ENCODE data around the gene VPS33A. TPM values are rescaled to one million over a fixed set of nuclear protein-coding genes. Genes with fewer than 3 reads are reported as not detected.

The VPS33A gene
- polyA plus RNA-seq, 2 of the 4 experiments (the other 2 are of a cell fraction): 19.9 to 32.4 TPM

DNA sequence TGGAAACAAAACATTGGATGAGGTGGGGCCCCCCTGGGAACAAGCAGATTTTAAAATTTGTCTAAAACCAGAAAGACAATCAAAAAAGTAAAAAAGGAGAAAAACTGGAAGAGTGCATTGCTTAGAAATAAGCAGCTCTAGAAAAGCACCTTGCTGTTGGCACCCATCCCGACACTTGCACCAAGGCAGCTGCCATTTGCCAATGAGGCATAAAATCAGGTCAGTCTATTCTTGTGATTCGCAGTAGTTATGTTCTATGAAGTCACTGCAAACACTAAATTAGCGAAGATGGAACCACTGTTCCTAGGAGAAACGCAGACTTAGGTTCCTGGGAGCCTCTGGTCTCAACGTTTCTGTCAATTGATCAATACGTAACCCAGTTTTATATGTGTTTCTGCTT is 16.2 kb downstream of the VPS33A start:
- POLR2A ChIA-PET: no interaction called here
- Histone ChIP-seq H3K4me2 (no peak overlapping the region), H3K4me1 (no peaks in the 10 kb centered on the region), H3K27ac (no peak overlapping the region), H3K4me3 (no peak overlapping the region), H3K9me3 (no peaks in the 10 kb centered on the region)
- ATAC-seq (no peak), FAIRE-seq (no peak), DNase-seq (ENCODE audit: low read depth in 1 of 2, low spot score in 1 of 2) (no peak)
- TF ChIP-seq NPAS2 (CRISPR knock-in tag; IDR thresholded peaks at IDR 0.05; ENCODE audit: borderline replicate concordance): no peak
- TF ChIP-seq, protein P1, sequence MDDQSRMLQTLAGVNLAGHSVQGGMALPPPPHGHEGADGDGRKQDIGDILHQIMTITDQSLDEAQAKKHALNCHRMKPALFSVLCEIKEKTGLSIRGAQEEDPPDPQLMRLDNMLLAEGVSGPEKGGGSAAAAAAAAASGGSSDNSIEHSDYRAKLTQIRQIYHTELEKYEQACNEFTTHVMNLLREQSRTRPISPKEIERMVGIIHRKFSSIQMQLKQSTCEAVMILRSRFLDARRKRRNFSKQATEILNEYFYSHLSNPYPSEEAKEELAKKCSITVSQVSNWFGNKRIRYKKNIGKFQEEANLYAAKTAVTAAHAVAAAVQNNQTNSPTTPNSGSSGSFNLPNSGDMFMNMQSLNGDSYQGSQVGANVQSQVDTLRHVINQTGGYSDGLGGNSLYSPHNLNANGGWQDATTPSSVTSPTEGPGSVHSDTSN (IDR thresholded peaks at IDR 0.05): no peak
- TF ChIP-seq, protein P2, sequence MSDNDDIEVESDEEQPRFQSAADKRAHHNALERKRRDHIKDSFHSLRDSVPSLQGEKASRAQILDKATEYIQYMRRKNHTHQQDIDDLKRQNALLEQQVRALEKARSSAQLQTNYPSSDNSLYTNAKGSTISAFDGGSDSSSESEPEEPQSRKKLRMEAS (IDR thresholded peaks at IDR 0.05): no peak
- TF ChIP-seq, protein P3, sequence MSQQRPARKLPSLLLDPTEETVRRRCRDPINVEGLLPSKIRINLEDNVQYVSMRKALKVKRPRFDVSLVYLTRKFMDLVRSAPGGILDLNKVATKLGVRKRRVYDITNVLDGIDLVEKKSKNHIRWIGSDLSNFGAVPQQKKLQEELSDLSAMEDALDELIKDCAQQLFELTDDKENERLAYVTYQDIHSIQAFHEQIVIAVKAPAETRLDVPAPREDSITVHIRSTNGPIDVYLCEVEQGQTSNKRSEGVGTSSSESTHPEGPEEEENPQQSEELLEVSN (IDR thresholded peaks at IDR 0.05; ENCODE audit: borderline replicate concordance, low read depth): no peak
- no peak for TF ChIP-seq RNF2 (IDR thresholded peaks at IDR 0.05; ENCODE audit: borderline replicate concordance, low read depth)
- TF ChIP-seq, protein P4, sequence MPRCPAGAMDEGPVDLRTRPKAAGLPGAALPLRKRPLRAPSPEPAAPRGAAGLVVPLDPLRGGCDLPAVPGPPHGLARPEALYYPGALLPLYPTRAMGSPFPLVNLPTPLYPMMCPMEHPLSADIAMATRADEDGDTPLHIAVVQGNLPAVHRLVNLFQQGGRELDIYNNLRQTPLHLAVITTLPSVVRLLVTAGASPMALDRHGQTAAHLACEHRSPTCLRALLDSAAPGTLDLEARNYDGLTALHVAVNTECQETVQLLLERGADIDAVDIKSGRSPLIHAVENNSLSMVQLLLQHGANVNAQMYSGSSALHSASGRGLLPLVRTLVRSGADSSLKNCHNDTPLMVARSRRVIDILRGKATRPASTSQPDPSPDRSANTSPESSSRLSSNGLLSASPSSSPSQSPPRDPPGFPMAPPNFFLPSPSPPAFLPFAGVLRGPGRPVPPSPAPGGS (IDR thresholded peaks at IDR 0.05): no peak
- no peak for TF ChIP-seq RARB (CRISPR knock-in tag; IDR thresholded peaks at IDR 0.05)
- TF ChIP-seq SMC3 (IDR thresholded peaks at IDR 0.05): no peak
- TF ChIP-seq ZFP36 (IDR thresholded peaks at IDR 0.05; ENCODE audit: borderline replicate concordance, partially characterized antibody): no peak
- TF ChIP-seq ZC3H11A (IDR thresholded peaks at IDR 0.05): no peak
- no peak for TF ChIP-seq BHLHE40 (IDR thresholded peaks at IDR 0.05; ENCODE audit: low read depth, low read length)
- TF ChIP-seq RAD21 (conservative IDR thresholded peaks at IDR 0.05 in 1 of 2, IDR thresholded peaks at IDR 0.05 in 1 of 2): no peak
- TF ChIP-seq, protein P5, sequence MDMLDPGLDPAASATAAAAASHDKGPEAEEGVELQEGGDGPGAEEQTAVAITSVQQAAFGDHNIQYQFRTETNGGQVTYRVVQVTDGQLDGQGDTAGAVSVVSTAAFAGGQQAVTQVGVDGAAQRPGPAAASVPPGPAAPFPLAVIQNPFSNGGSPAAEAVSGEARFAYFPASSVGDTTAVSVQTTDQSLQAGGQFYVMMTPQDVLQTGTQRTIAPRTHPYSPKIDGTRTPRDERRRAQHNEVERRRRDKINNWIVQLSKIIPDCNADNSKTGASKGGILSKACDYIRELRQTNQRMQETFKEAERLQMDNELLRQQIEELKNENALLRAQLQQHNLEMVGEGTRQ (IDR thresholded peaks at IDR 0.05): no peak
- no peak for TF ChIP-seq HOXA7 (CRISPR knock-in tag; IDR thresholded peaks at IDR 0.05)
- no peak for TF ChIP-seq HOXB13 (CRISPR knock-in tag; IDR thresholded peaks at IDR 0.05; ENCODE audit: low read depth)
- TF ChIP-seq JUNB (IDR thresholded peaks at IDR 0.05): no peak
- no peak for TF ChIP-seq CHD2 (IDR thresholded peaks at IDR 0.05; ENCODE audit: low read length, partially characterized antibody)
- no peak for TF ChIP-seq FOSL2 (IDR thresholded peaks at IDR 0.05)
- TF ChIP-seq FOSL2 (CRISPR knock-in tag; IDR thresholded peaks at IDR 0.05): no peak
- WGBS (ENCODE audit: missing lambda C conversion rate): 90% methylated on average over 6 of the region's 6 CpGs
- CTCF ChIA-PET: interaction anchor here (1.5 kb wide), 1 partner anchor 15 kb away, joined by 3 read pairs; no protein-coding TSS in a partner anchor

DNA sequence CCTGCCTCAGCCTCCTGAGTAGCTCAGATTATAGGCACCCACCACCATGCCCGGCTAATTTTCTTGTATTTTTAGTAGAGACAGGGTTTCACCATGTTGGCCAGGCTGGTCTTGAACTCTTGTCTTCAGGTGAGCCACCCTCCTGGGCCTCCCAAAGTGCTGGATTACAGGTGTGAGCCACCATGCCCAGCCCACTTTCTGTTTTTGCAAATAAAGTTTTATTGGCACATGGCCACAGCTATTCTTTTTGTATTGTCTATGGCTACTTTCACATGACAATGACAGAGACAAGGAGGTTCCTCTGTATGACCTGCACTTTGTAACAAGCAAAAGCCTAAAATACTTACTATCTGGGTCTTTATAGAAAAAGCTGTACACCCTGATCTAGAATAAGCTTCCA is 20.7 kb downstream of the VPS33A start:
- Histone ChIP-seq H3K27ac (no peak overlapping the region), H3K4me2 (no peak overlapping the region), H3K9me3 (no peaks in the 10 kb centered on the region), H3K4me3 (no peak overlapping the region), H3K4me1 (no peaks in the 10 kb centered on the region)
- POLR2A ChIA-PET: no interaction called here
- ATAC-seq (no peak), DNase-seq (ENCODE audit: low read depth in 1 of 2, low spot score in 1 of 2) (no peak), FAIRE-seq (no peak)
- WGBS (ENCODE audit: missing lambda C conversion rate): 100% methylated on average over 1 of the region's 1 CpG
- no peak for TF ChIP-seq NPAS2 (CRISPR knock-in tag; IDR thresholded peaks at IDR 0.05; ENCODE audit: borderline replicate concordance)
- no peak for TF ChIP-seq TFCP2L1 (CRISPR knock-in tag; IDR thresholded peaks at IDR 0.05)
- TF ChIP-seq, protein P6, sequence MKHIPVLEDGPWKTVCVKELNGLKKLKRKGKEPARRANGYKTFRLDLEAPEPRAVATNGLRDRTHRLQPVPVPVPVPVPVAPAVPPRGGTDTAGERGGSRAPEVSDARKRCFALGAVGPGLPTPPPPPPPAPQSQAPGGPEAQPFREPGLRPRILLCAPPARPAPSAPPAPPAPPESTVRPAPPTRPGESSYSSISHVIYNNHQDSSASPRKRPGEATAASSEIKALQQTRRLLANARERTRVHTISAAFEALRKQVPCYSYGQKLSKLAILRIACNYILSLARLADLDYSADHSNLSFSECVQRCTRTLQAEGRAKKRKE (CRISPR knock-in tag; IDR thresholded peaks at IDR 0.05; ENCODE audit: low read depth): no peak
- no peak for TF ChIP-seq RCOR1 (IDR thresholded peaks at IDR 0.05; ENCODE audit: low read depth, low read length)
- CTCF ChIA-PET: interaction anchor here (0.8 to 1.0 kb wide), 2 partner anchors 12 to 110 kb away, joined by 3 read pairs; no protein-coding TSS in a partner anchor

All from A549 (cell line).